ENCODE results near the gene APOD.

- TF ChIP-seq POLR2AphosphoS5 (IDR thresholded peaks at IDR 0.05; ENCODE audit: borderline replicate concordance, low read depth, low read length) (no peak), EZH2 (IDR thresholded peaks at IDR 0.05) (no peak)
Observed at GRCh38 chr3:195595785-195596531, 12.2 kb upstream of the APOD start.

Measured in SK-N-MC (cell line).